Measurements from ENCODE around the gene CLSTN2.

GRCh38 chr3:140085001-140085400 lies 150.0 kb downstream of the CLSTN2 start:
- TF ChIP-seq CTCF (IDR thresholded peaks at IDR 0.05; ENCODE audit: low read depth, low read length, poor library complexity, severe bottlenecking) (no peak), EZH2phosphoT487 (IDR thresholded peaks at IDR 0.05; ENCODE audit: borderline replicate concordance, low read length) (no peak)

All from DOHH2 (cell line).